Stimulated activated CD8-positive, alpha-beta memory T cell treated with anti-CD3 and anti-CD28 coated beads, Interleukin-4, amount 100 ng/mL, for 1 hour (primary cell): ENCODE measurements around the gene JMJD1C.

Source experiments
- DNase-seq, 2 donors: peaks; one replicate each; pipeline ENCODE4 v3.0.0-alpha.2; 2020; ENCODE audit warnings: low read depth in 2 of 2, low spot score in 1 of 2

JMJD1C gene

DNA sequence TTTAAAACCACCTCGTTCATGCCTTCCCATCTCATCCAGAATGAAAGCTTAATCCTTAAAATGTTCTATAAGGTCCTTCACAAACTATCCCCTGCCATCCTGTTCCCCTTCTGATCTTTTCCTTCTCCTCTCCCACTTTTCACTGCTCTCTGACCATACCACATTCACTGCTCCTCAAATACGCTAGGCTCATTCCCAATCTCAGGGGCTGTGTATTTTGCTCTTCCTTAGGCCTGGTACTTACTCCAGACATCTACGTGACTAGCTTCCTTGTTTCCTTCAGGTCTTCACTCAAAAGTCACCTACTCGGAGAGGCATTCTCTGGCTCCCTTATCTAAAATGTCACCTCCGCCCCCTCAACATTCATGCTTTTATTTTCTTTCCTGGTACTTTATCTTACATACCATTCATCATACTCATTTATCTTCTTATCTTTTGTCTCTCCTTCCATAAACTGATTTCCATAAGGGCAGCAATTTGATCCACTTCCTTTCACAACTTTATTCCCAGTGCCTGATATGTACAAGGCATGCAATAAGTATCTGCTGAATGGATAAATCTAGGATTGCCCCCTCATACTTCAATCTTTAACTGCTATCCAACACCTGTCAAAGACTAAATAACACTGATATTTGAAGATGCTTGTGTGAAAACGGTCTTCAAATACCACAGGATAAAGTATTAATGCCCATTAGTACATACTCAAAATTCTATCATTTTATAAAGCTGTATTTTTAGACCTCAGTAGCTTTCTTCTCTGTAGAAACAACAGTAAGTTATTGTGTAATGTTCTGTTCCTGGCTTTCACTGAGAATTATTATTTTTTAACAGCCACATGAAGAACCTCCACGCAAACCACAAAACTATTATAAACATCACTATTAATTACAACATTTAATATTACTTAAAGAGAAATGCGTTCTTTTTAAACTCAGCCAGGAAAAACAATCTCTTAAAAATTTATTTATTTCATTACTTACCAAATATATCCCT is 27.0 kb downstream of the JMJD1C start:
- DNase-seq = no peak

DNA sequence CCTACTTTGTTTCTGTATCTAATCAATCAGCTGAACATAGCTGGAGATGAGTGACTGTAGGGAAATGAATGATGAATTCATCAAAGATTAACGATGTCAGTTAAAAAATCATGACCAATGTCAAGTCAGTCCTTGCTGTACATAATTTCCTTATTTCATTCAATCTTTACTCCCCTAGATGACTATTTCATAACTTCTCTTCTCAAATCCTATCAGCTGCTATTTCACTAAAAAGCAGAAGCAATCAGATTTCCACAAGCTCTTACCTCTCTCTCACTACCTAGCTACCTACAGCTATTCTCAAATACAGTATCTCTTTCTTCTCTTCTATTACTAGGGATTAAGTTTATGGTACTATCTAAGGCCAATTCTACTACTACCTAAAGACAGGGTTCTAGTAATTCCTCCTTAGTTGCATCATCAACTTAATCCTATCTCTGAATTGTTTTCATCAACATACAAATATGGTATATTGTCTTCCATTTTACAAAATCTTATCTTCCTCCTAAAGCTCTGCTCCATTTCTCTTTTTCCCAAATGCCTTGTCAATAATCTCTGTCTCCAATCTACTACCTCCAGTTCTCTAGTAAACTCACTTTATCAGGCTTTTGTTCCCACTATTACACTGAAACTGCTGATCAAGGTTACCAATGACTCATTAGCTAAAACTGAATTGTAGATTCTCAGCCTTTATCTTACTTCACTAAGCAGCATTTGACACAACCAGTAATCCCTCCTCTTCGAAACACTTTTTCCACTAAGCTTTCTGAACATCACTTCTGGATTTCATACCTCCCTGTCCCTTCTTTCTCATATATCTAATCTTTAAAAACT is 28.4 kb downstream of the JMJD1C start:
- DNase-seq = no peak

DNA sequence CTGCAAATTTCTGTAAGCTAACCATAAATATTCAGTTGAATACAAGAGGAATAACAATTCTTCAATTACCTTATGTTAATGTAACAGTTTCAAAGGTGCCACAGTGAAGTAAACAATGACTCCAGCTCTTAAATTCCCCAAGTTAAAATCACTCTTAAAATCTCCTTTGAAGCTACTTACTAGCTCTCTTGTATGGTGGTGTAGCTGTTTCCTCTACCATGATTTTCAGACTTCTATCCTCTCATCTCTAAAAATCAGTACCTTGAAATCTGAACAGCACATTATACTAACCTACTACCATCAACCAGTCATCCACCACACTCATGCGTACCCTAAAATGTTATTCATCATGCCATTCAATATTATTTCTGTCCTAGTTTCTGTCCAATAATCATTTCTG is 29.6 kb downstream of the JMJD1C start:
- DNase-seq = no peak

GRCh38 chr10:63434866-63435854 is 30.6 kb downstream of the JMJD1C start:
- no peak for DNase-seq

GRCh38 chr10:63431962-63432797 is 33.6 kb downstream of the JMJD1C start:
- DNase-seq = no peak

GRCh38 chr10:63430999-63431356 is 34.8 kb downstream of the JMJD1C start:
- DNase-seq = no peak

- DNase-seq = no peak
Measured at GRCh38 chr10:63430091-63430998, 35.4 kb downstream of the JMJD1C start.

GRCh38 chr10:63429281-63429680 is 36.5 kb downstream of the JMJD1C start:
- no peak for DNase-seq

DNA sequence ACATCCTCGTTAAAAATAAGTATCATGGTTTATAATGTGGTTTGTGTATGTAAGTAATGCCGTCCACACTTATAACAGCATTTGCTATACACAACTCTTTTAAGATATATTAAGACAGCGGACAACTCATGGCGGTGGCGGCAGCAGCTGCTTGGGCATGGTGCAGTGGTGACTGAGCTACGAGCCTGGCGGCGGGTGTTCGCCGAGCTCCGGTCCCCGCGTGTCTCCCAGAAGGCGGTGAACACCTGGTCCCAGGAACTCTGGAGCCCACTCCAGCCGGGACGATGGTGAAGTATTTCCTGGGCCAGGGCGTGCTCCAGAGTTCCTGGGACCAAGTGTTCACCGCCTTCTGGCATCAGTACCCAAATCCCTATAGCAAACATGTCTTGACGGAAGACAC is 38.8 kb downstream of the JMJD1C start:
- DNase-seq = no peak

- DNase-seq = no peak
Measured at GRCh38 chr10:63425512-63425911, 40.3 kb downstream of the JMJD1C start.

DNA sequence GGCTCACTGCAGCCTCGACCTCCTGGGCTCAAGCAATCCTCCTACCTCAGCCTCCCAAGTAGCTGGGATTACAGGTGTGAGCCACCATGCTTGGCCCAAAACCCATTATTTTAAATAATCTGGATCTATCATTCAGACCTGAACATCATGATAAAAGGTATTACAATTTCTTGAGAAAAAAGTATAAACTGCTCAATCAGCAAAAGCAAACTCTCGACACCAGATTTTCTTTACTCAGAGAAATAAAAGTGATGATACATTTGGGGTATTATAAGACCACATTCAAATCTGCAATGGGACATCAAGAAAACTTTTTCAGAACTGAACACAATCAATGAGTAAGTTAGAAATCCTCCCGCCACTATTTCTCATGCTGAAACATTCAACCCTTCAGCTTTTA is 41.2 kb downstream of the JMJD1C start:
- no peak for DNase-seq

GRCh38 chr10:63423494-63423893 is 42.3 kb downstream of the JMJD1C start:
- DNase-seq = no peak

DNA sequence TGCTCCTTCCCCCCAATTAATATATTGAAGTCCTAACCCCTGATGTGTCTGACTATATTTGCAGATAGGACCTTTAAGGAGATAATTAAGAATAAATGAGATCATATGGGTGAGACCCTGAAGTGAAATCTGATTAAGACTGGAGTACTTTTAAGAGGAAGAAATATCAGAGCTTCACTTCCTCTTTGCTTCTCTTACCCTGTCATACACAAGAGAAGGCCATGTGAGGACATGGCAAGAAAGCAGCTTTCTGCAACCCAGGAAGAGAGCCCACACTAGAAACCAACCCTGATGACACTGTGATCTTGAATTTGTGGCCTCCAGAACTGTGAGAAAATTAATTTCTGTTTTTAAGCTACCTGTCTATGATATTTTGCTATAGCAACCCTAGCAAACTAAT is 44.2 kb downstream of the JMJD1C start:
- no peak for DNase-seq

DNA sequence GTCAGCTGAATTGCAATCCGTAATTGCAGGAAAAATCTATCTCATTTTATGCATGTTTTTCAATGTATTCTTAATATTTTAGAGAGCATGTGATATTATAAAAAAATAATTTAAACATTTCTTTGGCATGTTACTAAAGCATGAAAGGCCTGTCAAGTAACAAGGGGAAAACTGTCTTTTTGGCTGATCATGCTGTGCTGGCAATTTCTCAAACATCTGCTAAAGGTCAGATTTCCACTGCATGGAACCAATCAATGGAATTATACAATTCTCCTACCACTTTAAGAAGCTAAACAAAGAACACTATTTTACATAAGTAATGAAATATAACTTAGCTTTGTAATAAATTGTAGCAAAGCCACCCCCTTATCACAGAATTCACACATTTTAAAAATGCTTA is 49.4 kb downstream of the JMJD1C start:
- no peak for DNase-seq

GRCh38 chr10:63415640-63416244 is 50.0 kb downstream of the JMJD1C start:
- no peak for DNase-seq

DNA sequence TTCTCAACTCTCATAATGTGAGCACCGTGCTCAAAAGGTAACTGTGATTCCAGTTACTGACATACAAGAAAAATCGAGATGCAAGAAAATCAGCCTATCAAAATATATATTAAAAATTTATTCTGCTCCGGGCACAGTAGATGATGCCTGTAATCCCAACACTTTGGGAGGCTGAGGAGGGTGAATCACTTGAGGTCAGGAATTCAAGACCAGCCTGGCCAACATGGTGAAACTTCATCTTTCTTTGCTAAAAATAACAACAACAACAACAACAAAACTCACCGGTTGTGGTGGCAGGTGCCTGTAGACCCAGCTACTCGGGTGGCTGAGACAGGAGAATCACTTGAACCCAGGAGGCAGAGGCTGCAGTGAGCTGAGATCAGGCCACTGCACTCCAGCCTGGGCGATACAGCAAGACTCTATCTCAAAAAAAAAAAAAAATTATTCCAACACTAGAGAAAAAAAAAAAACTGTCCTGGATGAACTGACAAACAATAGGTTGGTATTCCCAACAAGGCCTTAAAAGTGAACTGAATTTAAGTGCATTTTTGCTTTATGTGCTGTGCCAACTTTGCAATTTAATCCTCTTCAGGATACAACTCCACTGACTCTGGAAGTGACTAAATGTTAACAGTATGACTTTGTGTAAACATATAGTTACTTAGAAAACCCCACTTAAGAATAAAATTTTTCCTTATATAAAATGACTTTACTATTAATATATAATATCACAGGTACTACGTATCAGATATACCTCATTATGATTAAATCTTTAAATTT is 51.1 kb downstream of the JMJD1C start:
- DNase-seq = no peak

DNA sequence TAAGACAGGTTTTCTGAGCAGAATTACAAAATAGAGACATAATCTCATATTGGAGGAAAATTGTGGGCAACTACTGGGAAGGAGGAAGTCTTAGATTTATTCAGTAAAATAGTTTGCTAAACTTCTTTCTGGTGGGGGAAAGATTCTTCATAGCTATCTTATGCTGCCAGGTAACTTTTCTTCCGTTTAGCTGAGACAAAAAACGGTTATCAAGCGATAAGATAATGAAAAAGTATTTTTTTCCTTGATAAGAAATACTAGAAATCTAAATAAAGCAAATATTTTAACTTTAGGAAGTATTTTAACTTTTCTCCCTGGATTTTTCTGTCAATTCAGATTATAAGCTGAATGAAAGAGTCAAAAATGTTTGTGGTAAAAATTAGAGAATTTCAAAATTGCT is 52.3 kb downstream of the JMJD1C start:
- DNase-seq = no peak

DNA sequence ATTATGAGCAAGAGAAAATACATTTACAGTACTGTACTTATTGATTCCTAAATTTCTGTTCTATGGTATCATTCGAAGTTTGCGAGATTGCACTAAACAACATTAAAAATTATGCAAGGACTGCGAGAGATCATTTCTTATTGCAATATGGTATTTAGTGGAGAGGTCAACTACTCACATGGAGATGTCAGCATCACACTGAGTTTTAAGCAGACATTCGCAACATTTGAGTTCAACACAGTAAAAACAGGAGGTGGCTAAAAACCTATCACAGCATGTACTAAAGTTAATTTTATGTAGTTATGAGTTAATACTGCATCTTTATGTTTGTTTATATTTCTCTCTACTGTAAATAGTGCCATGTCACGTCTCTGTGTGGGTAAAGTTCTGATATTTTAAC is 53.5 kb downstream of the JMJD1C start:
- no peak for DNase-seq
